GM12878 (cell line): Measurements from ENCODE around the gene C11orf91. TPM values are rescaled to one million over a fixed set of nuclear protein-coding genes. Genes with fewer than 3 reads are reported as not detected.

Experiments
- ATAC-seq: fragments of 200-7000 bp; cut with Tn5 transposase; 3 replicates; pipeline ENCODE4 v1.9.1; 2020; ENCODE audit warnings: mild to moderate bottlenecking, moderate library complexity
- BruUV-seq: library from RNA; stranded (reverse); fragments of 400-500 nt; replicated peaks from 2 replicates; lab custom pipeline; 2021; lab: Mats Ljungman, UMichigan
- CTCF ChIA-PET: fragments of 300-600 bp; sonication (Branson Sonifier 250); formaldehyde crosslinking; extraction: SDS; loops from one replicate; lab custom pipeline; 2021; ENCODE audit warnings: inconsistent platforms; lab: Yijun Ruan, JAX
- POLR2A ChIA-PET: fragments of 350-600 bp; formaldehyde crosslinking; extraction: SDS; loops from one replicate; lab custom pipeline; 2021; ENCODE audit warnings: inconsistent platforms; lab: Charles Lee
- RAD21 ChIA-PET: fragments of 300-600 bp; sonication (Branson Sonifier 250); formaldehyde crosslinking; loops from one replicate; lab custom pipeline; 2023; ENCODE audit warnings: antibody characterized with exemption; ENCODE audit not compliant: unreplicated experiment; lab: Charles Lee
- SMC1A ChIA-PET: fragments of 300-600 bp; sonication (Branson Sonifier 250); formaldehyde crosslinking; loops from one replicate; lab custom pipeline; 2023; ENCODE audit not compliant: unreplicated experiment, uncharacterized antibody; lab: Charles Lee
- DNase-seq: peaks from one replicate; pipeline ENCODE4 v3.0.0-alpha.2; 2011; ENCODE audit warnings: low read depth, low spot score
- FAIRE-seq: peaks from 3 replicates; lab custom pipeline; 2011; peaks lifted over from hg19 to GRCh38; lab: Jason Lieb, UNC
- H2AFZ ChIP-seq: 2 replicates; pipeline ENCODE4 v1.6.0; 2011; ENCODE audit warnings: low read depth, low read length, control low read depth; ENCODE audit not compliant: control insufficient read depth
- H3K27ac ChIP-seq: 2 replicates; pipeline ENCODE4 v1.5.1; 2011; ENCODE audit warnings: control low read depth; ENCODE audit not compliant: control insufficient read depth, insufficient read depth
- H3K27me3 ChIP-seq, 2 experiments: replicated peaks in 1 of 2; 2 replicates each; pipeline versions ENCODE4 v1.6.0 to v1.6.1; 2011; ENCODE audit warnings: low read length in 1 of 2; ENCODE audit not compliant: control insufficient read depth in 2 of 2, insufficient read depth in 2 of 2
- H3K36me3 ChIP-seq, 2 experiments: 2 replicates each; pipeline ENCODE4 v1.5.1; 2011; ENCODE audit warnings: low read length in 1 of 2; ENCODE audit not compliant: control insufficient read depth in 2 of 2, insufficient read depth in 2 of 2
- H3K4me1 ChIP-seq: 2 replicates; pipeline ENCODE4 v1.6.1; 2011; ENCODE audit warnings: mild to moderate bottlenecking, low read length, moderate library complexity, mixed read lengths; ENCODE audit not compliant: control insufficient read depth, insufficient read depth
- H3K4me2 ChIP-seq: 2 replicates; pipeline ENCODE4 v1.6.0; 2011; ENCODE audit warnings: control low read depth; ENCODE audit not compliant: control insufficient read depth, insufficient read depth
- H3K4me3 ChIP-seq: fragments of 200-600 bp; sonication (generic); 2 replicates; pipeline ENCODE4 v1.5.1; 2016
- H3K79me2 ChIP-seq: 2 replicates; pipeline ENCODE4 v1.6.0; 2011; ENCODE audit warnings: low read length; ENCODE audit not compliant: control insufficient read depth, insufficient read depth
- H3K9ac ChIP-seq: 2 replicates; pipeline ENCODE4 v1.8.0; 2011; ENCODE audit warnings: low read length, control low read depth, mixed read lengths; ENCODE audit not compliant: control insufficient read depth, insufficient read depth
- H3K9me3 ChIP-seq: replicated peaks from 3 replicates; pipeline ENCODE4 v1.5.1; 2011; ENCODE audit warnings: mild to moderate bottlenecking, low read length; ENCODE audit not compliant: control insufficient read depth, insufficient read depth
- H4K20me1 ChIP-seq: 2 replicates; pipeline ENCODE4 v1.6.0; 2011; ENCODE audit not compliant: control insufficient read depth, insufficient read depth
- BCL3 ChIP-seq: IDR thresholded peaks from 2 replicates; pipeline ENCODE4 v1.6.1; 2011; ENCODE audit warnings: borderline replicate concordance, low read depth, mild to moderate bottlenecking, moderate library complexity, low read length; ENCODE audit not compliant: insufficient read depth, poor library complexity, severe bottlenecking
- BCLAF1 ChIP-seq: fragments of 450-650 bp; IDR thresholded peaks from 2 replicates; pipeline ENCODE4 v1.6.1; 2017; ENCODE audit warnings: antibody characterized with exemption, mild to moderate bottlenecking, moderate library complexity
- BHLHE40 ChIP-seq, 2 experiments: fragments of 450-650 bp in 1 of 2; IDR thresholded peaks; 2 replicates each; pipeline ENCODE4 v1.6.1; 2011 to 2017; ENCODE audit warnings: low read depth in 2 of 2, borderline replicate concordance in 1 of 2, improper control_type of control experiment in 1 of 2, low read length in 1 of 2, mild to moderate bottlenecking in 1 of 2
- BRCA1 ChIP-seq: IDR thresholded peaks from 2 replicates; pipeline ENCODE4 v1.6.1; 2011; ENCODE audit warnings: low read depth, low read length, improper control_type of control experiment
- CBFB ChIP-seq: IDR thresholded peaks from 2 replicates; pipeline ENCODE4 v1.6.1; 2016; ENCODE audit warnings: antibody characterized with exemption, low read depth
- CHD4 ChIP-seq: fragments of 200-600 bp; sonication (generic); IDR thresholded peaks from 2 replicates; pipeline ENCODE4 v1.6.1; 2016; ENCODE audit warnings: mild to moderate bottlenecking
- CREB1 ChIP-seq: IDR thresholded peaks from 2 replicates; pipeline ENCODE4 v1.6.1; 2012; ENCODE audit warnings: low read depth, mild to moderate bottlenecking, inconsistent platforms
- HCFC1 ChIP-seq: fragments of 150-350 bp; IDR thresholded peaks from 2 replicates; pipeline ENCODE4 v1.6.1; 2014; ENCODE audit warnings: low read length
- HDAC6 ChIP-seq: fragments of 200-600 bp; sonication (generic); IDR thresholded peaks from one replicate; pipeline ENCODE4 v1.8.0; 2017; ENCODE audit warnings: antibody characterized with exemption; ENCODE audit not compliant: unreplicated experiment
- KDM1A ChIP-seq: fragments of 200-600 bp; sonication (generic); IDR thresholded peaks from 2 replicates; pipeline ENCODE4 v1.6.1; 2016; ENCODE audit warnings: borderline replicate concordance
- MEF2B ChIP-seq: fragments of 450-650 bp; IDR thresholded peaks from 2 replicates; pipeline ENCODE4 v1.6.1; 2018; ENCODE audit warnings: mild to moderate bottlenecking, moderate library complexity; ENCODE audit not compliant: partially characterized antibody, poor library complexity, severe bottlenecking
- NKRF ChIP-seq: fragments of 450-650 bp; conservative IDR thresholded peaks from 2 replicates; pipeline ENCODE4 v1.6.1; 2017; ENCODE audit warnings: mild to moderate bottlenecking, moderate library complexity
- PBX3 ChIP-seq: IDR thresholded peaks from 2 replicates; pipeline ENCODE4 v1.6.1; 2011; ENCODE audit warnings: mild to moderate bottlenecking, low read depth, low read length, moderate library complexity; ENCODE audit not compliant: insufficient replicate concordance
- POLR2AphosphoS2 ChIP-seq: IDR thresholded peaks from 2 replicates; pipeline ENCODE4 v1.6.1; 2011; ENCODE audit warnings: low read depth, mild to moderate bottlenecking, low read length, improper control_type of control experiment, moderate library complexity
- SIN3A ChIP-seq: IDR thresholded peaks from 2 replicates; pipeline ENCODE4 v1.6.1; 2012; ENCODE audit warnings: low read depth, low read length, improper control_type of control experiment
- TBL1XR1 ChIP-seq: IDR thresholded peaks from 2 replicates; pipeline ENCODE4 v1.6.1; 2012; ENCODE audit warnings: low read depth, low read length, improper control_type of control experiment
- ZNF207 ChIP-seq: fragments of 450-650 bp; IDR thresholded peaks from 2 replicates; pipeline ENCODE4 v1.6.1; 2014; ENCODE audit warnings: antibody characterized with exemption, mild to moderate bottlenecking, borderline replicate concordance
- ZNF24 ChIP-seq: fragments of 450-650 bp; IDR thresholded peaks from 2 replicates; pipeline ENCODE4 v1.6.1; 2017; ENCODE audit warnings: antibody characterized with exemption, mild to moderate bottlenecking
- WGBS: methylation state at CpG from one replicate; pipeline ENCODE4 v1.1.6; 2016; ENCODE audit warnings: low lambda C conversion rate; ENCODE audit not compliant: insufficient replicate concordance, insufficient coverage; ENCODE audit errors: missing lambda C conversion rate; 5-methylcytosine and 5-hydroxymethylcytosine counted together
- in situ Hi-C: fragments of 300-500 bp; cut with MboI; formaldehyde crosslinking; loops from 9 replicates; pipeline ENCODE4 v1.14.3; 2018; ENCODE audit warnings: mixed read lengths
- intact Hi-C: fragments of 100-400 bp; cut with micrococcal nuclease; formaldehyde crosslinking; loops from one replicate; pipeline ENCODE4 v1.14.2; 2022; ENCODE audit not compliant: unreplicated experiment
- polyA plus RNA-seq, 11 experiments: library from polyadenylated mRNA; depleted of rRNA in 4 of 11; unstranded in 6 of 11; stranded (reverse) in 5 of 11; fragments of >200 nt; fragmentation: Nextera tagmentation in 4 of 11; fragmentation: Illumina TruSeq in 1 of 11; extraction: Ambion mirVana in 4 of 11; extraction: Trizol in 1 of 11; gene quantifications; 1 replicate in 1 of 11; 2 replicates in 10 of 11; pipeline versions ENCODE4 v1.2.1 to v1.2.3, GENCODE V29; 2011 to 2016; ENCODE audit warnings: inconsistent platforms in 2 of 11, missing spikeins in 2 of 11, low read depth in 1 of 11
- total RNA-seq, 4 experiments: library from RNA; depleted of rRNA in 3 of 4; stranded (reverse); fragments of >200 nt in 3 of 4; fragmentation: Illumina TruSeq in 1 of 4; extraction: Trizol in 1 of 4; gene quantifications; 2 replicates each; pipeline versions ENCODE4 v1.2.1 to v1.2.3, GENCODE V29; 2013 to 2021

C11orf91 gene
- total and polyA plus RNA-seq, 10 of the 15 experiments (the other 5 are each of a cell fraction or from before 2014, with no cell fraction given), result not detected

GRCh38 chr11:33712436-33712835, 11.8 kb upstream of the C11orf91 start:
- CTCF ChIA-PET, result interaction anchor here (9.4 kb wide), 1 partner anchor 31 kb away, joined by 276 read pairs; no protein-coding TSS in a partner anchor
- no peak for TF ChIP-seq POLR2AphosphoS2
- TF ChIP-seq HDAC6, result no peak
- TF ChIP-seq MEF2B, result no peak
- TF ChIP-seq BHLHE40 (IDR thresholded peaks at IDR 0.05; ENCODE audit: borderline replicate concordance in 1 of 2, low read depth in 2 of 2, low read length in 1 of 2), result no peak
- TF ChIP-seq KDM1A, result no peak
- TF ChIP-seq TBL1XR1, result no peak
- no peak for TF ChIP-seq ZNF207
- no peak for TF ChIP-seq CHD4
- no peak for TF ChIP-seq ZNF24
- TF ChIP-seq SIN3A, result no peak
- TF ChIP-seq CBFB, result no peak
- TF ChIP-seq CREB1, result no peak
- no peak for TF ChIP-seq BCL3
- no peak for TF ChIP-seq NKRF
- TF ChIP-seq PBX3, result no peak
- TF ChIP-seq HCFC1, result no peak
- TF ChIP-seq BCLAF1, result no peak
- TF ChIP-seq BRCA1, result no peak

More at GRCh38 chr11:33712436-33712835, 11.8 kb upstream of the C11orf91 start:
- POLR2A ChIA-PET, result no interaction called here
- H3K9ac ChIP-seq, result no peak overlapping the region
- H4K20me1 ChIP-seq, result peaks cover 2% of the 10 kb centered on the region; the same call in 1 of the 2 replicates
- no peak overlapping the region for H2AFZ ChIP-seq
- no peak for FAIRE-seq
- H3K27ac ChIP-seq, result no peak overlapping the region
- no peaks in the 10 kb centered on the region for H3K4me1 ChIP-seq
- WGBS, result 82% methylated on average over 3 of the region's 3 CpGs
- no TSS peak for BruUV-seq
- H3K36me3 ChIP-seq, result peaks cover 13 to 48% of the 10 kb centered on the region in 2 experiments
- no peak overlapping the region for H3K4me3 ChIP-seq
- H3K9me3 ChIP-seq, result no peaks in the 10 kb centered on the region
- SMC1A ChIA-PET, result interaction anchor here (0.6 to 10.8 kb wide), 2 partner anchors 29 to 74 kb away, joined by 4 to 153 read pairs; no protein-coding TSS in a partner anchor
- H3K4me2 ChIP-seq, result no peak overlapping the region
- in situ Hi-C loops (no loop called here), intact Hi-C loops (no loop called here)
- RAD21 ChIA-PET, result no interaction called here
- DNase-seq, result no peak
- H3K27me3 ChIP-seq, result no peaks in the 10 kb centered on the region
- H3K79me2 ChIP-seq, result no peaks in the 10 kb centered on the region
- ATAC-seq, result no peak
